ENCODE data around the gene CCNJL.

Gene CCNJL

GRCh38 chr5:160312134-160312959 is at the start of gene CCNJL:
Gene CCNJL (minus strand): TSS chr5:160312564. CDS start chr5:160311923, 641 bp downstream.
- no peak for TF ChIP-seq CTCF (conservative IDR thresholded peaks at IDR 0.05; ENCODE audit: control insufficient read depth, insufficient read depth, low read depth, low read length)
- H3K4me3 ChIP-seq (ENCODE audit: control insufficient read depth, low read depth, low read length) = peak within 1 kb of the TSS; percentile 16
- DNase-seq (ENCODE audit: low read depth) = no peak

- DNase-seq (ENCODE audit: low read depth) = no peak
- TF ChIP-seq CTCF (conservative IDR thresholded peaks at IDR 0.05; ENCODE audit: control insufficient read depth, insufficient read depth, low read depth, low read length) = no peak
- no peak overlapping the region for H3K4me3 ChIP-seq (ENCODE audit: control insufficient read depth, low read depth, low read length)
Measured at GRCh38 chr5:160361624-160362228, 49.4 kb upstream of the CCNJL start.

GRCh38 chr5:160360310-160360709 is 47.9 kb upstream of the CCNJL start:
- H3K4me3 ChIP-seq (ENCODE audit: control insufficient read depth, low read depth, low read length) = no peak overlapping the region
- TF ChIP-seq CTCF (conservative IDR thresholded peaks at IDR 0.05; ENCODE audit: control insufficient read depth, insufficient read depth, low read depth, low read length) = no peak
- DNase-seq (ENCODE audit: low read depth) = no peak

GRCh38 chr5:160359816-160360215 is 47.5 kb upstream of the CCNJL start:
- H3K4me3 ChIP-seq (ENCODE audit: control insufficient read depth, low read depth, low read length) = no peak overlapping the region
- TF ChIP-seq CTCF (conservative IDR thresholded peaks at IDR 0.05; ENCODE audit: control insufficient read depth, insufficient read depth, low read depth, low read length) = no peak
- no peak for DNase-seq (ENCODE audit: low read depth)

GRCh38 chr5:160359242-160359641 is 46.9 kb upstream of the CCNJL start:
- no peak overlapping the region for H3K4me3 ChIP-seq (ENCODE audit: control insufficient read depth, low read depth, low read length)
- TF ChIP-seq CTCF (conservative IDR thresholded peaks at IDR 0.05; ENCODE audit: control insufficient read depth, insufficient read depth, low read depth, low read length) = no peak
- DNase-seq (ENCODE audit: low read depth) = no peak

GRCh38 chr5:160357861-160358411 is 45.6 kb upstream of the CCNJL start:
- TF ChIP-seq CTCF (conservative IDR thresholded peaks at IDR 0.05; ENCODE audit: control insufficient read depth, insufficient read depth, low read depth, low read length) = no peak
- H3K4me3 ChIP-seq (ENCODE audit: control insufficient read depth, low read depth, low read length) = no peak overlapping the region
- no peak for DNase-seq (ENCODE audit: low read depth)
